ENCODE data around the gene ANGPTL5.
A peak's percentile ranks its signal among the peaks of the same experiment; 100 is the strongest.
"Not testable (repeated sequence)": the region's sequence is repeated elsewhere in the genome, so short reads cannot be mapped to it uniquely, and the experiment has no call there.

ANGPTL5 gene

DNA sequence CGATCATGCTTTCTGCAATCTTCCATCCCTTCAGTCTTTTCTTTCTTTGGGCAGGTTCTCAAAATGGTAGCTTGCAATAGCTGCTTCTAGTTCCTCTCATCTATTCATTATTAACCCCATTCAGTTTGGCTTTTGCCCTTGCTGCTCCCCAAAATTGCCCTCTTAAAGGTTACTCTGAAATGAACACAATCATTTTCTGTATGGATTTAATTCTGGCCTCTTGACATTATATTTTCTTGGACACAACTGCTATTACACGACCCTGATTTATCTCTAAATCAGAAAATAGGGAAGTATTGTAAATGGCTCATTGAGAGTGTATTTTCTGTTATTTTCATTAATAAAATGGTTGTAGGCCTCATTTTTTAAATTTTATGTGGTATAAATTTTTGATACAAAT, at the start of gene ANGPTL5:
Gene ANGPTL5 (minus strand): TSS at position 101 of the 400 bp plus-strand sequence. CDS start 8,613 bp downstream, outside the sequence.
- DNase-seq (ENCODE audit: low spot score), result no peak

DNA sequence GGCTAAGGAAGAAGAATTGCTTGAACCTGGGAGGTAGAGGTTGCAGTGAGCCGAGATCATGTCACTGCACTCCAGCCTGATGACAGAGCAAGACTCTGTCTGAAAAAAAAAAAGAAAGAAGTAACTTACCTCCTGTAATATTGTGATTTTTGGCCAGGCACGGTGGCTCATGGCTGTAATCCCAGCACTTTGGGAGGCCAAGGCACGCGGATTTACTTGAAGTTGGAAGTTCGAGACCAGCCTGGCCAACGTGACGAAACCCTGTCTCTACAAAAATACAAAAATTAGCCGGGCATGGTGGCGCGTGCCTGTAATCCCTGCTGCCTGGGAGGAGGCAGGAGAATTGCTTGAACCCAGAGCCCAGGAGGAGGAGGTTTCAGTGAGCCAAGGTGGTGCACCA, 47.9 kb upstream of the ANGPTL5 start:
- DNase-seq (ENCODE audit: low spot score), result not testable (repeated sequence)

DNA sequence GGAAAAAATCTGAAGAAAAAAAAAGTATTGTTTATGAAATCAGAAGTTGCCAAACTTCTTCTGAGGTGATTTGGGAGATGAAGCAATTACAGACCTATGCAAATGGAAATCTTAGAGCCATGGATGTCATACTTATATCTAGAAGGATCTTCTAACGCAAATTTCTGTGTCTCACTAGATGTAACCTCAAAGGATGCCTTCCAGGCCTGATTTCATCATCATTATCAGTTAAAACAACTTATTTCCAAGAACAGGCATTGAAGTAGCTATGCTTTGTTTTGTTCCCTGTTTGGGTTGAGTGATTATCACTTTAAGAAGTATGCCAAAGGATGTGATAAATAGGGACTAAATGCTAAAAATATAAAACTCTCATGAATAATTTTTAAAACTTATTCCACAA, 43.9 kb upstream of the ANGPTL5 start:
- no peak for DNase-seq (ENCODE audit: low spot score)

DNA sequence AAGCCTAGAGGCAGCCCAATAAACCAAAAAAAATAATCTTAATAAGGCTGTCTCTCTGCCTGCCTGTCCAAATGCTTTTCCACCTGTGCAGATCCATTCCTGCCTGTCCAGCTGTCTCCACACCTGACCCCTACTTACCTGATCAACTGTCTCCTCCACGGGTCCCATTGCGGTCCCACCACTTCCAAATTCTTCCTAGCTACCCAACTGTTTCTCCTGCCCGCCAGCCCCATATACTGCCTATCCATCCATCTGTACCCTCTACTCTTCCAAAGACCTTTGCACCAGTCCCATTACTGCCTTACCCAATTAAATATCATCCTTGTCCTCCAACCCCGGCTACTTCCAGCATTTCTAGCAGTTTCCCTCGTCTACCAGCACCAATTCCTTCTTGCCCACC, 39.4 kb upstream of the ANGPTL5 start:
- no peak for DNase-seq (ENCODE audit: low spot score)

DNA sequence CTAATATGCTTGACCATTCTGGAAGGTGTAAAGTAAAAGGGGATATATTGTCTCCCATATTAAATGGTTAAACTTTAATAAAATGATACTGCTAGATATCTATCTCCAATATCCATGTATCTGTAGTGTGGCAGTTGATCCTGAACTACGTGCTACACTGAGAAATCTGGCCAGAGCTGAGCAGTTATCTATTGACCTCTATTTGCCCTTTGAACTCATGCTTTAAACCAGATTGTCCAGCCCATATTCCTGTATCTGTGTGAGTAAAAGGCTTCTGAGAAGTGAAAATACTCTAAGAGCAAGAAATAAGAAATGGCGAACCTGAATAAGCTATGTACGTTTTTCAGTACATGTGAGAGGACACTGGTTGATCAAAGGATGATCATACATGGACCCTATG, 39.0 kb upstream of the ANGPTL5 start:
- DNase-seq (ENCODE audit: low spot score), result no peak

DNA sequence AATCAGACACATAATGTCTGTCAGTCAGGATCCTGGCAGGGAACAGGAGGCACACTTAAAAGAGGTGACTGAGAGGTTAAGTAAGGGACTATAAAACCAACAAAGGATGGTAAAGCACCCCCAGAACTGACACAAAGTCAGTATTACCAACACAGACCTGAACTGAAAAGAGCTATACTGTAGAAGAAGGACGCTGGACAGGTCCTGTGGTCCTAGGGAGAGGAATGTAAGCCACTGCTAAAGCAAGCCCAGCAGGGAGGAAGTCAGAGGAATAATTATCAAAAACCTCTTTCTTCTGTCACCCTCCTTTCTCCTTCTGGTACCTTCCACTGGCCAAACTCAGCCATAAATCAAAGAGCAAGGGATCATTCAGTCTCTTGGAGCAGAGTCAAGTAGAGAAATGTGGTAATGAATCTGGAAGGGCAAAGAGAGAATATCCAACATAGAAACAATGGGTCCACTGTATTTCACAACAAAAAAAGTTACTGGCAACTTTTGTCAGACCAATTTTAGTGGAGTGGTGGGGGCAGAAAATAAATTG, 33.4 kb upstream of the ANGPTL5 start:
- DNase-seq (ENCODE audit: low spot score), result no peak

DNA sequence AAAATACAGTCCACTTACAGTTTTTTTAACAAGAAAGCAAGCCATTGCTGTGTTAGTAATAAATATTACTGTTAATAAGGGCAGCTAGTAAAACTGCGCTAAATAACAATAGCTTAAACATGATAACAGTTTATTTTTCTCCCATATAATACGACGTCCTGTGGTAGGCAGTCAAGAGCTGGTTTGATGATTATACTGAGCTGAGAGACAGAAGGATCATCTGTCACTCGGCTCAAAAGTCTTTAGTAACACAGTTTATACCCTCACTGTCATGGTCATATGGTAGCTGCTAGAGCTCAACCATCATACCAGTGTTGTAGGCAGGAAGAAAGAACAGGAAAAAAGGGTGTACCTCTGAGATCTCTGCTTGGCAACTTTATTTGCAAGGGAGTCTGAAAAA, 29.1 kb upstream of the ANGPTL5 start:
- no peak for DNase-seq (ENCODE audit: low spot score)

DNA sequence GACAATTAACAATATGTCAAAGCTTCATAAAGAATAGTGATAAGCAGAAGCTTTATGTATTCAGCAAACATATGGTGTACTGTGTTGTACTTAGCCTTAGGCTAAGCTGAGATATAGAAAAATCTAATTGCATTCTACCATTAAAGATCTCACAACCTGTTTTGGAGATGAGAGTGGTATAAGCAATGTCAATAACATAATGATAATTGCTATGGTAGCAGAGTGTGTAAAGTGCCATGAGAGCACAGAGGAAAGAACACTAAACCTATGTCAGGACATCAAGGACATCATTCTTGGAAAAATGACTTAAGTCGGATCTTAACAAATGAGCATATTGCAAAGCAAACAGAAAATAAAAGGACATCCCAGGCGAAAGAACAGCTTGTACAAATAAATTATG, 28.6 kb upstream of the ANGPTL5 start:
- DNase-seq (ENCODE audit: low spot score), result no peak

DNA sequence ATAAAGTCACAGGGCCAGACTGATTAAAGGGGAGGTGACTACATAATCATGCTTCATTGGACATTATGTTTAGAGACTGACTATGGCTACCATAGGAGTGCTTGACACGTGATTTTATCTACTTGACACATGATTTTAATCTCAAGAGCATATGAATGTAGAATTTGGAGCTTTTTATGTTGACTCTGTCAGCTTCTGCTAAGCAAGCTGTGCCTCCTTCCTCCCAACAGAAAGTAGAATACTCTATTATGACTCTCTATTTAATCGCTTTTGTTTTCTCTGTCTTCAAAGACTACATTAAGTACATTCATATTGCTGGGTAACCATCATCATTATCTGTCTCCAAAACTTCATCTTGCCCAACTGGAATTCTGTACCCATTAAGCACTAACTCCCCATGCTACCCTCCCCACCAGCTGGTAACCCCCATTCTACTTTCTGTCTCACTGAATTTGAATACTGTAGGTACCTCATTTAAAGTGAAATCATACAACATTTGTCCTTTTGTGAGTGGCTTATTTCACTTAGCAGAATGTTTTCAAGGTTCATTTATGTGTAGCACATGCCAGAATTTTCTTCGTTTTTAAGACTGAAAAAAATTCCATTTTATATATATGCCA, 24.7 kb upstream of the ANGPTL5 start:
- DNase-seq (ENCODE audit: low spot score), result no peak

DNA sequence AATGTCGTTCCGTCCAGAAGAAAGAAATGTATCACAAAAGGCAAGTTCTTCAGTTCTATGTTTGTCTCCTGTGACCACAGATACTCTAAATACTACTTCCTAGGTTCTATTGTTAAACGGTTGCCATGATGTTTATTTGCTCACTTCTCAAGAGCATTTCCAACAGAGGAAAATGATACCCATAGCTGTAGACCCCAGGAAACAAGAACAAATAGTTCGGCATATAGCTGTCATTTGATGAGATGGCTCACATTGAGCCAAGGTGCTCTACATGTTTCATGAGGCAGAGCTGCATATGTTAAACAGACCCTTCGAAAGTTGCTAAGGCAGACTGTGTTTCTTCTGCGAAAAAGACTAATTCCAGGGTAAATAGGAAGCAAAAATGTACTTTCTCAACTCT, 15.4 kb upstream of the ANGPTL5 start:
- DNase-seq (ENCODE audit: low spot score), result no peak

DNA sequence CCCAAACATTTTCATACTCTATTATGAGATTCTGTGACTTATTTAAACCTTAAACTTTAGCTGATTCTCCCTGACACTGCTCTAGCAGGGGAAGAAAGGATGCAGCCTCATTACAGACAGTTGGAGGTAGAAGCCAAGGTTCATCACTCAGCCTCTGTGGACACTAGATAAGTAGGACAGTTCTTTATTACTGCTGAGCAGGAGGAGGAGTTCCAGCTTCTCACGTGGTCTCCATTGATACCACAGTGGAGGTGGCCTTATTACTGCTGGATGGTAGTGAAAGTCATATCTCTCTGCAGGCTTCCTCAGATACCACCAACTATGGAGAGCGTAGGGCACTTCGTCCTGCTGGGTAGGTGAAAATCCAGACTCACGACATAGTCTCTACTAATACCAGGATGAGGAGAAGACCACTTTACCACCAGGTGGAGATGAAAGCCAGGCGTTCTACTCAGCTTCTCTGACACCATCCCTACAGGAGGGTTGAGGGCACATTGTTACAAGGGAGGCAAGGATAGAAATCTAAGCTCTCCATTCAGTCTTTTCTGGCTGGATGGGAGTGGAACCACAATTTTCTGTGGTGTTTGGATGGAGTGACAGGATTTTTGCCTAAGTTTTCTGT, 13.1 kb upstream of the ANGPTL5 start:
- no peak for DNase-seq (ENCODE audit: low spot score)

DNA sequence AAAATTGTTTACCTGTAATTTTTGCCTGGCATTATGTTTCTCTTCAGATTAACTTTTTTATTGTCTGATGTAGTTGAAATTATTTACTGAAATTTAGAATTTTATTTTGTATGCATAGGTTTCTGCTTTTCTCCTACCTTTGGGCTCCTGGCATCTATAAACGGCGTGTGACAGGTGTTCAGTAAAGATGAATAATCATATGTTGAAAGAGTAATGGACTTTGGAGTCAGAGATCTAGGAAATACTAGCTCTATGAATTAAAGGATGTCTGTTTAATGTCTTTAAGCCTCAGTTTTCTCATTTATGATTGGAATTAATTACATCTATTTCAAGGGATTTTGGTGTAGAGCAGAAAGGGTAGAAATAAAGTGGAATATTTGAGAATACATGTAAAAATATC, 7.2 kb upstream of the ANGPTL5 start:
- DNase-seq (ENCODE audit: low spot score), result no peak

DNA sequence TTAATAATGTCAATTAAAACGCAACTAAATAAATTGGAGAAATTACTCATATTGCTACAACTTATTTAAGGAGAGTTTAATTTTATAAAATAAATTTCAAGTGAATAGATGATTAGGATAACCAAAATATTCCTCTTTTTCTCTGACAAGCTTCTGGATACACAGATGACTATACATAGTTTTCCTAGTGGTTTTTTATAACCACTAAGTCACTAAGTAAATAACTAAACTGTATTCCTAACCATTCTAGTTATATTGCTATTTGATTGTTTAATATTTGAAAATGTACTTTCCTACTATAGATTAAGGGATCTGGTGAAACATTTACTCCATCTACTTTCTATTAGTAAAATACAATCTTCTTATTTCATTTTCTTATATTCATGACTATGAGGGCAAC, 4.7 kb upstream of the ANGPTL5 start:
- no peak for DNase-seq (ENCODE audit: low spot score)

DNA sequence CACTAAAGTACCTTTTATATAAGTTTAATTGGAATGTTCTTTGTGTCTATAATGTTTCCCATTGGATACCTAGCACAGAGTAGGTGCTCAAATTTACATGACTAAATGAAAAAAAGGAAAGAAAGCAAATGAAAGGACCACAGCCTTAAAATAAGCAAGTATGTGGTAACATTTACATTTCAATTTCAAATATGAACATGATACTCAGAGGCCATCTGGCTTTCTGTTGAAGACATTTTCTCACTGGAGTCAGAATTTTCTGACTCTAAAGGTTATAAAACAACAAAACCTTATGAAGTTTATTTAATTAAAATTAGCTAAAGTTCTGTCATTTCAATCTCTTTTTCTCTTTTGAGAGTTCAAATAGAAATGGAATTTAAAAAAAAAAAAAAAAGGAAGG, 904 bp upstream of the ANGPTL5 start:
- DNase-seq (ENCODE audit: low spot score), result no peak

DNA sequence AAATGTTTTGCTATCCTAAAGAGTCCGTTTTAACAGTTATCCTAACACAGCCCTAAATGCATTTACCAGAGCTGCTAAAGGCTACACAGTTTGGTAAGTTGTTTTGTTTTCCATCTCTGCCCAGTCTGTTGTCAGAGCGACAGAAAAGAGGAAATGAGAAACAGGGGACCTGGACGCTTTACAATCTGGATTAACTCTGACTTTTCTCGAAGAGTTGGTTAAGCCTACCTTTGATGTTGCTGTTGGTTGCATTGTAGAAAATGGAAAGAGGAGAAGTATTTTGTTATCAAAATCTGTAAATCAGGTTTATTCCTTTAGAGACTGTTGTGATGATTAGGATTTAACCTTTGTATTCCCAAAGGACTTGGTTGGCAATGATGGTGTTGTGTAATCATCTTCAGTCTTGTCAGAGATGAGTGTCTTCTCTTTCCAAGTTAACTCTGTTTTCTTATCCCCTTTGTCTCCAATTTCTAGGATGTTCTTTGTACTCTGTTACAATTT, 481 bp downstream of the ANGPTL5 start:
- DNase-seq (ENCODE audit: low spot score), result no peak

DNA sequence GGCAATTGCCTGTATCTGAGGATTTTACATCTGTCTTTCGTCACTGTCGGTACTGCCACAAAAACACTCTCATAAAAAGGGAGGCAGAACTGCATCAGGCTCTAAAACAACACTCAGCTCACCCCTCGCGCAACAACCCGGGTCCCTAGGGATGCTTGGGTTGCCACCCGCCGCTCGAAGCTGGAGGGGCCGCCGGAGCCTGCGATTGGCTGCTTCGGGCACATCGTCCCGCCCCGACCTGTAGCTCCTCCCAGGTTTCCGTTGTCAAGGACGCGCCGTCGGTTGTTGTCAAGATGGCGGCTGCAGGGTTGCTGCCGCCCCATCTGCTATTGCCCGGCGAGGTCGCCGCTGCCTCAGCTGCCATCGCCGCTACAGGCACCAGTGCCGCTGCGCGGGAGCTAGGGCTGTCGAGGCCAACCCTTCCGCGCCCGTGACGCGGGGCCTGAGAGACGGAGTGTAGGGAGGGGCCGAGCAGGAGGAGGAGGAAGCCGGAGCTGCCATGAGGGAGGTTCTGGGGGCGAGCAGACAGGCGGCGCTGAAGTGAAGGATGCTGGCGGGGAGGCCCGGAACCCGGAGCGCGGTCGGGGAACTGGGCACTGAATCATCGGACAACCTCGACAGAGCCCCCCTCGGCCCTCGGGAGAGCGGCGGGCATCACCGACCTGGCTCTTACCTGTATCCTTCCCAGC, 1.4 kb downstream of the ANGPTL5 start, which contains the start of gene CEP126:
Gene CEP126 (plus strand): TSS at position 273 of the 689 bp plus-strand sequence. CDS start 275 bp downstream, at position 548.
- DNase-seq (ENCODE audit: low spot score), result peak; percentile 91

DNA sequence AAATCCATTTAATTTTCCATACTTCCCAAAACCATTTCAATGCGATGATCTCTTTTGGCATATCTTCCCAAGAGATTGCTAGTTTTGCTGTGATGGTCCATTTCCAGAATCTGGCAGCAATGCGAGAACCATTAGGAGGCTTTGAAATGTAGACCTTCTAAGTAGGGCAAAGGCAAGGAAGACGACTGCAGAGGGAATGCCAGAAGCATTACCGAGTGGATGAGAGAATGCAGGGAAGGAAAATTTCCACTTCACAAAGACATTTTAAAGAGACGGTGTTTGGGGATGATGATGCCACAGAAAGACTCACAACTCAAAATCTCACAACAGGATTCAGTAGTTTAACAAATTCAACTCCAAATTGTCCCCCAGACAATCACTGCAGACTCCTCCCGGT, 2.0 kb downstream of the ANGPTL5 start:
- no peak for DNase-seq (ENCODE audit: low spot score)

DNA sequence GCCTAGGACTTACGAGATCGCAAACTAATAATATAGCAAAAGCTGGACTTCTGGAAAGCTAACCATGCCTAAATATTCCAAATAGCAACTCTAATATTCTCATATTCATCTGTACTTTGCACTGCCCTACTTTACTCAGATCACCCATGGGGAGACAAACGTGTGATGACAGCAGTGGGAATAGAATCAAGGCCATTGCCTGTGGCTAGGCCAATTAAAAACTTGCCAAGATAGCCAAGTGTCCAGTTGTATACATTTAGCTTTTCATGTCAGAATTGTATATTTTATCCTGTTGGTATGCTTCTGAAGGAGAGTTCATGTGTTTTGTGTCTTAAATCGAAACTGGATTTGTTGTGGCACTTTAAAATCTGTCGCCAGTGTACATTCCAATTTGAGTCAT, 2.7 kb downstream of the ANGPTL5 start:
- DNase-seq (ENCODE audit: low spot score), result no peak

DNA sequence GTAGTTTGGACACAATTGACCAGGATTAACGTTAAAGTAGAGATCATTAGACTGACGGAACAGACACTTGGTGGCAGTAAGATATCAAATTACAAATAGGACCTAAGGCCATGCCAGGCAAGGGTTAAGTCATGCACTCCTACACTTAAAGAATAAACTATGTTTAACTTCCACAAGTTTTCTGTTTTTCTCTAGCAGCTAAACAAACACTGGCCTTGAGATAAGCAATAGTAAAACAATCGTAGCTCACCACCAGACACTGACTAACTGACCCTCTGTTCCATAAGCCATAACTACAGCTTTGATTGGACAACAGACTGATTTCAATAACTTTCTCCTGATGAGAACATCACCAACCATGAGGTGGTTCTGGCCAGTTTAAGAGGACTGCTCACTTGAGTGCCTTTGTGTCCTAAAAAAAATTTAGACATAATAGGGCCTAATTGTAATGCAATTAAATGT, 3.5 kb downstream of the ANGPTL5 start:
- no peak for DNase-seq (ENCODE audit: low spot score)

DNA sequence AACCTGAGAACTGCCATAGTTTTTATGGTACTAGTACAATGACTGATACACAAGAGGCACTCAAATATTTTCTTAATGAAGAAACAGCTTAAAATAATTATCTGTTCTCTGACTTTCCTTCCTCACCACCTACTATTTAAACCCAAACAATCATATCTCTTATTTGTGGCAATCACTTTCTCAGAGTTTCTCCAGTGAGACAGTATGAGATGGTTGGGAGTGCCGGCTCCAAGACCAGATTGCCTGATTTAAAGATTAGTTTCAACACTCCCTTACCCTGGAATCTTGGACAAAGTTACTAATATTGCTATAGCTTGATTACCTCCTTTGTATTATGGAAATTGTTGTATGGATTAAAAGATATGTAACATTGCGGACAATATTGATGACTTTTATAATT, 7.2 kb downstream of the ANGPTL5 start:
- no peak for DNase-seq (ENCODE audit: low spot score)

DNA sequence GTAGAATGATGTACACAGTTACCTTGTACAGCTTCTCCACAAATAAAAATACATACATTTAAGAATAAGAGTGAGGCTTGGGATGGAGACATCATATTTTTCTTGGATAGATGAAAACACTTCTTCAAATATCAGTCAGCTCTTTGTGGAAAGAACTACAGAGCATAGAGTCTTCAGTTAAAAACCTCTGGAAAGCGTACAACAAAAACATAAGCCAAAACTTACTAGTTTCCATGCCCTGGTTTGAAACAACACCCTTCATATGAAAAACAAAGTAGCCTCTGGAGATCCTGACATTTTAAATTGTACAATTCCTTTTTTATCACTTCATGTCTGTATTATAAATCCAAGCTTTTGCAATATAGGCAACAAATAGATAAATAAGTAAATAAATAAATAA, 8.5 kb downstream of the ANGPTL5 start:
- DNase-seq (ENCODE audit: low spot score), result no peak

DNA sequence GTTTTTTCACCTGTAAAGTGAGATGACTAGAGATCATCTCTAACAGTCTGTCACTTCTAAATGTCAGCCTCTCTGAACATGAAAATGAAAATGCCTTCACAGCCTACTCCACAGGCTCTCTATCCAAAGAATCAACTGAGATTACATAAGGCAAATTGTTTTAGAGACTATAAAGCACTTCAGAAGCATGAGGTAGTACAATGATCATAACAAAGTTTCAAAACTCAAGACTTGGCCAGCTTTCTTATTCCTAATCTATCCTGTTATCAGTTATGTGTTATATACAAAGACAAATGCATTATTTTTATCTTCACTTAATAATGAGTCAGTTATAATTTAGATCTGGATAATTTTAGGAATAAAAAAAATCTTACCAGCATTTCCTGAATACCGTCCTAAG, 21.8 kb downstream of the ANGPTL5 start:
- no peak for DNase-seq (ENCODE audit: low spot score)

DNA sequence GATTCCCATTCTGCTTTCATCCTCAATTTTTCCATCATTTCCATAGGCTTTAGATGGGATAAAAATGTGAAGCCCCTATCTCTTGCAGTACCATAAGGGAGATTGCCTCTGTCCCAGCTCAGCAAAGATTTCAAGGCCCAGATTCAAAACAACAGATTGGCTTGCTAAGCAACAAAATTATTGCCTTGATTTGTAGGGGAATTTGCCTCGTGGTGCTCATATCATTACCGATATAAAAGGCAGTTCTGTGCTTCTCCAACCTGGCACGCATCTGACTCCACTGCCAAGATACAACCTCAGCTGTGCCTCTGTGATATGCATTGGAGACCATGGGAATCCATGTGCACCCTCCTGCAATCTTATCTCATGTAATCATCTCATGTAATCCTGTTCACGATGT, 26.6 kb downstream of the ANGPTL5 start:
- DNase-seq (ENCODE audit: low spot score), result no peak
